ENCODE results near the gene IQCN. TPM values are rescaled to one million over a fixed set of nuclear protein-coding genes. Genes with fewer than 3 reads are reported as not detected.

Gene IQCN
- total and polyA plus RNA-seq, 10 of the 15 experiments (the other 5 are each of a cell fraction or from before 2014, with no cell fraction given): 0.01 to 0.54 (median 0.23) TPM; not detected in 3

- ChIA-PET SMC1A (ENCODE audit: uncharacterized antibody, unreplicated experiment) (no interaction called here), RAD21 (ENCODE audit: unreplicated experiment) (interaction anchor here (1.0 to 5.8 kb wide), 3 partner anchors 7 to 41 kb away, joined by 4 to 136 read pairs (median 4); partner anchors contain the start of gene JUND), CTCF (interaction anchor here (1.2 kb wide), 1 partner anchor 8 kb away, joined by 8 read pairs; the partner anchor contains the start of gene JUND), POLR2A (interaction anchor here (0.5 to 5.8 kb wide), 6 partner anchors 8 to 116 kb away, joined by 3 to 172 read pairs (median 10); partner anchors contain the start of genes JUND and LSM4)
- Histone ChIP-seq H3K4me2 (ENCODE audit: control insufficient read depth, insufficient read depth) (no peak overlapping the region), H3K9me3 (replicated peaks; ENCODE audit: control insufficient read depth, insufficient read depth, low read length) (no peaks in the 10 kb centered on the region), H3K36me3 (ENCODE audit: control insufficient read depth in 2 of 2, insufficient read depth in 2 of 2, low read length in 1 of 2) (no peaks in the 10 kb centered on the region), H4K20me1 (ENCODE audit: control insufficient read depth, insufficient read depth) (no peaks in the 10 kb centered on the region), H3K4me1 (ENCODE audit: control insufficient read depth, insufficient read depth, low read length) (peaks cover 38% of the 10 kb centered on the region), H3K9ac (ENCODE audit: control insufficient read depth, insufficient read depth, low read length) (no peak overlapping the region), H3K79me2 (ENCODE audit: control insufficient read depth, insufficient read depth, low read length) (peaks cover 5% of the 10 kb centered on the region), H2AFZ (ENCODE audit: control insufficient read depth, low read depth, low read length) (no peak overlapping the region), H3K27ac (ENCODE audit: control insufficient read depth, insufficient read depth) (no peak overlapping the region), H3K27me3 (replicated peaks in 1 of 2; ENCODE audit: control insufficient read depth in 2 of 2, insufficient read depth in 2 of 2, low read length in 1 of 2) (no peaks in the 10 kb centered on the region), H3K4me3 (no peak overlapping the region)
- ATAC-seq (no peak), DNase-seq (ENCODE audit: low read depth, low spot score) (no peak), FAIRE-seq (no peak)
- no peak for TF ChIP-seq HDGF (IDR thresholded peaks at IDR 0.05)
- TF ChIP-seq CBFB (IDR thresholded peaks at IDR 0.05; ENCODE audit: low read depth): no peak
- TF ChIP-seq HDAC2 (IDR thresholded peaks at IDR 0.05): no peak
- TF ChIP-seq ZNF687 (IDR thresholded peaks at IDR 0.05): no peak
- TF ChIP-seq CHD4 (IDR thresholded peaks at IDR 0.05): no peak
- TF ChIP-seq SMARCA5 (IDR thresholded peaks at IDR 0.05): no peak
- no peak for TF ChIP-seq CBX5 (IDR thresholded peaks at IDR 0.05; ENCODE audit: low read depth)
- TF ChIP-seq BRCA1 (IDR thresholded peaks at IDR 0.05; ENCODE audit: low read depth, low read length): no peak
- TF ChIP-seq CEBPZ (IDR thresholded peaks at IDR 0.05; ENCODE audit: low read depth, low read length): no peak
- no peak for TF ChIP-seq FOXM1 (IDR thresholded peaks at IDR 0.05; ENCODE audit: low read depth, low read length)
- no peak for TF ChIP-seq MEF2B (IDR thresholded peaks at IDR 0.05; ENCODE audit: partially characterized antibody, poor library complexity, severe bottlenecking)
- TF ChIP-seq PAX8 (IDR thresholded peaks at IDR 0.05): no peak
- TF ChIP-seq DPF2 (IDR thresholded peaks at IDR 0.05): no peak
- no peak for TF ChIP-seq RUNX3 (IDR thresholded peaks at IDR 0.05; ENCODE audit: low read length)
- TF ChIP-seq, protein P1, sequence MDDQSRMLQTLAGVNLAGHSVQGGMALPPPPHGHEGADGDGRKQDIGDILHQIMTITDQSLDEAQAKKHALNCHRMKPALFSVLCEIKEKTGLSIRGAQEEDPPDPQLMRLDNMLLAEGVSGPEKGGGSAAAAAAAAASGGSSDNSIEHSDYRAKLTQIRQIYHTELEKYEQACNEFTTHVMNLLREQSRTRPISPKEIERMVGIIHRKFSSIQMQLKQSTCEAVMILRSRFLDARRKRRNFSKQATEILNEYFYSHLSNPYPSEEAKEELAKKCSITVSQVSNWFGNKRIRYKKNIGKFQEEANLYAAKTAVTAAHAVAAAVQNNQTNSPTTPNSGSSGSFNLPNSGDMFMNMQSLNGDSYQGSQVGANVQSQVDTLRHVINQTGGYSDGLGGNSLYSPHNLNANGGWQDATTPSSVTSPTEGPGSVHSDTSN (IDR thresholded peaks at IDR 0.05; ENCODE audit: insufficient replicate concordance, low read depth, low read length): no peak
- no peak for TF ChIP-seq RFX5 (IDR thresholded peaks at IDR 0.05; ENCODE audit: low read depth, low read length)
- no peak for TF ChIP-seq LARP7 (IDR thresholded peaks at IDR 0.05)
- no TSS peak for BruUV-seq (replicated peaks)
- in situ Hi-C loops (cut with MboI) (no loop called here), intact Hi-C loops (cut with micrococcal nuclease; ENCODE audit: unreplicated experiment) (no loop called here)
- 79% methylated on average over 24 of the region's 26 CpGs for WGBS (ENCODE audit: insufficient coverage, insufficient replicate concordance, low lambda C conversion rate, missing lambda C conversion rate)
Observed at GRCh38 chr19:18287836-18288772, 13.9 kb upstream of the IQCN start.
